ENCODE data around the gene LRRC18. TPM values are rescaled to one million over a fixed set of nuclear protein-coding genes. Genes with fewer than 3 reads are reported as not detected.

LRRC18 gene
- total RNA-seq, 1 experiment from 2014 or later, result not detected

DNA sequence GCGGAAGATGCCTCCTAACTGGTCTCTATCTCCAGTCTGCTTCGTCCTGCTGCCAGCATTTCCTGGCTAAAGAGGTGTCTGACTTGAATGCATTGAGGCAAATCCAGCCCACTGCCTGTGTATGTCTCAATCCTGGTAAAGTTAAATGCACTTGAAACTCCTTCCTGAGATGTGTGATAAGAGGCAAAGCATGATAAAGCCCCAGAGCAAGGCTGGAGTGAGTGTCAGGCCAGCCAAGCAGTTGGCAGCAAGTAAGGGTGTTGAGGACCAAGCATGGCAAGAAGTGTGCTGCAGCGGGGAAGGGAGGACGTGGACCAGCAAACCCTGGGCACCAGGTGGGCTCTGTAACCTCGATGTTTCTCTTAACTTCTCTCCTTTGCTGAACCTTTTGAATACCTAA lies 29.1 kb downstream of the LRRC18 start:
- ChIA-PET POLR2A (no interaction called here), CTCF (interaction anchor here (1.2 kb wide), 1 partner anchor 251 kb away, joined by 4 read pairs; no protein-coding TSS in a partner anchor)
- intact Hi-C loops (cut with micrococcal nuclease), result loop anchor here (5.0 kb wide), 1 partner anchor 48 kb away; no protein-coding TSS in a partner anchor
- Mint-ChIP-seq H3K27ac (ENCODE audit: low read depth, unreplicated experiment) (no peak overlapping the region), H3K9me3 (ENCODE audit: unreplicated experiment) (no peaks in the 10 kb centered on the region), H3K27me3 (ENCODE audit: insufficient read depth, unreplicated experiment) (peaks cover 77% of the 10 kb centered on the region), H3K36me3 (ENCODE audit: insufficient read depth, unreplicated experiment) (no peaks in the 10 kb centered on the region), H3K4me1 (ENCODE audit: insufficient read depth, unreplicated experiment) (no peaks in the 10 kb centered on the region), H3K4me3 (ENCODE audit: unreplicated experiment) (no peak overlapping the region)
- TF ChIP-seq, protein P1, sequence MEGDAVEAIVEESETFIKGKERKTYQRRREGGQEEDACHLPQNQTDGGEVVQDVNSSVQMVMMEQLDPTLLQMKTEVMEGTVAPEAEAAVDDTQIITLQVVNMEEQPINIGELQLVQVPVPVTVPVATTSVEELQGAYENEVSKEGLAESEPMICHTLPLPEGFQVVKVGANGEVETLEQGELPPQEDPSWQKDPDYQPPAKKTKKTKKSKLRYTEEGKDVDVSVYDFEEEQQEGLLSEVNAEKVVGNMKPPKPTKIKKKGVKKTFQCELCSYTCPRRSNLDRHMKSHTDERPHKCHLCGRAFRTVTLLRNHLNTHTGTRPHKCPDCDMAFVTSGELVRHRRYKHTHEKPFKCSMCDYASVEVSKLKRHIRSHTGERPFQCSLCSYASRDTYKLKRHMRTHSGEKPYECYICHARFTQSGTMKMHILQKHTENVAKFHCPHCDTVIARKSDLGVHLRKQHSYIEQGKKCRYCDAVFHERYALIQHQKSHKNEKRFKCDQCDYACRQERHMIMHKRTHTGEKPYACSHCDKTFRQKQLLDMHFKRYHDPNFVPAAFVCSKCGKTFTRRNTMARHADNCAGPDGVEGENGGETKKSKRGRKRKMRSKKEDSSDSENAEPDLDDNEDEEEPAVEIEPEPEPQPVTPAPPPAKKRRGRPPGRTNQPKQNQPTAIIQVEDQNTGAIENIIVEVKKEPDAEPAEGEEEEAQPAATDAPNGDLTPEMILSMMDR (IDR thresholded peaks at IDR 0.05; ENCODE audit: unreplicated experiment), result no peak
- no TSS peak for BruUV-seq (replicated peaks)
- DNase-seq (ENCODE audit: unreplicated experiment), result no peak

DNA sequence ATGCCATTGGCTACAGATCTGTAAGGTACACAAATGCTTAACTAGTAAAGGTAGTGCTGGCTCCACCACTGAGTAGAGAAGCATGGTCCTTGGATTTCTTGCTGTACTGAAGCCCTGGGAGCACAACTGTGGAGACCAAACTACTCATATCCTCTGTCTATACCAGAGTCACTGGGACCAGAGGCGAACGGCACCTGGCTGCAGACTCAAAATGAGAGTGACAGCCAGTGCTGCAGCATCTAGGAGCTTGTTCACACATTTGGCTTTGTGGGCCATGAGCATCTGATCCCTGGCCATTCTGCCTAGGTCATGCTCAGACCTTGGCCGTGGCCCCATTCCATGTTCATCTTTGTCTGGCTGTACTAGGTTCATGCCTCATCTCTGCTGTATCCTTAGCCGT lies 31.9 kb downstream of the LRRC18 start:
- no peaks in the 10 kb centered on the region for H3K9me3 Mint-ChIP-seq (ENCODE audit: unreplicated experiment)
- H3K27me3 Mint-ChIP-seq (ENCODE audit: insufficient read depth, unreplicated experiment), result peaks cover 71% of the 10 kb centered on the region
- ChIA-PET CTCF (interaction anchor here (0.7 kb wide), 1 partner anchor 106 kb away, joined by 3 read pairs; no protein-coding TSS in a partner anchor), POLR2A (no interaction called here)
- intact Hi-C loops (cut with micrococcal nuclease), result no loop called here
- BruUV-seq (replicated peaks), result no TSS peak
- no peaks in the 10 kb centered on the region for H3K4me1 Mint-ChIP-seq (ENCODE audit: insufficient read depth, unreplicated experiment)
- no peak overlapping the region for H3K4me3 Mint-ChIP-seq (ENCODE audit: unreplicated experiment)
- H3K36me3 Mint-ChIP-seq (ENCODE audit: insufficient read depth, unreplicated experiment), result no peaks in the 10 kb centered on the region
- TF ChIP-seq, protein P1 (IDR thresholded peaks at IDR 0.05; ENCODE audit: unreplicated experiment), result no peak
- no peak overlapping the region for H3K27ac Mint-ChIP-seq (ENCODE audit: low read depth, unreplicated experiment)
- no peak for DNase-seq (ENCODE audit: unreplicated experiment)

DNA sequence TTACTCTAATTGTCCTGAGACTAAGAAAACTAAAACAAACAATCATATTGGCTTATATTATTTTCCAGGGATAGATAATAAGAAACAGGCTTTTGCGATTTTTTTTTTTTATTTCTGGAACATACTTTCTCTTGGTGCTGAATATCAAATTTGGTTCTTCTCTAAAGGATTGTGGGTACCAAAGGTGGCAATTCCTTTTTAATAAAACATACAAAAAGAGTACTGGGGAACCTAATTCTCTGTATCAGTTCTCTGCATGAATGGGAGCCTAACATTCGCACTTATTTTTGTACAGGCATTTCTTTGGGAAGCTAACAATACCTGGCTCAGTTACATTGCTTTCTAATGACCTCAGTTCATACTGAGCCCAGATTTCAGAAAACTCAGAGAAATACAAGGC lies 32.8 kb downstream of the LRRC18 start:
- CTCF ChIA-PET, result interaction anchor here (0.7 kb wide), 1 partner anchor 34 kb away, joined by 3 read pairs; no protein-coding TSS in a partner anchor
- TF ChIP-seq, protein P1 (IDR thresholded peaks at IDR 0.05; ENCODE audit: unreplicated experiment), result no peak
- POLR2A ChIA-PET, result no interaction called here
- H3K4me3 Mint-ChIP-seq (ENCODE audit: unreplicated experiment), result no peak overlapping the region
- intact Hi-C loops (cut with micrococcal nuclease), result no loop called here
- BruUV-seq (replicated peaks), result no TSS peak
- no peak overlapping the region for H3K27ac Mint-ChIP-seq (ENCODE audit: low read depth, unreplicated experiment)
- H3K4me1 Mint-ChIP-seq (ENCODE audit: insufficient read depth, unreplicated experiment), result no peaks in the 10 kb centered on the region
- peaks cover 71% of the 10 kb centered on the region for H3K27me3 Mint-ChIP-seq (ENCODE audit: insufficient read depth, unreplicated experiment)
- no peaks in the 10 kb centered on the region for H3K9me3 Mint-ChIP-seq (ENCODE audit: unreplicated experiment)
- H3K36me3 Mint-ChIP-seq (ENCODE audit: insufficient read depth, unreplicated experiment), result no peaks in the 10 kb centered on the region
- DNase-seq (ENCODE audit: unreplicated experiment), result no peak

DNA sequence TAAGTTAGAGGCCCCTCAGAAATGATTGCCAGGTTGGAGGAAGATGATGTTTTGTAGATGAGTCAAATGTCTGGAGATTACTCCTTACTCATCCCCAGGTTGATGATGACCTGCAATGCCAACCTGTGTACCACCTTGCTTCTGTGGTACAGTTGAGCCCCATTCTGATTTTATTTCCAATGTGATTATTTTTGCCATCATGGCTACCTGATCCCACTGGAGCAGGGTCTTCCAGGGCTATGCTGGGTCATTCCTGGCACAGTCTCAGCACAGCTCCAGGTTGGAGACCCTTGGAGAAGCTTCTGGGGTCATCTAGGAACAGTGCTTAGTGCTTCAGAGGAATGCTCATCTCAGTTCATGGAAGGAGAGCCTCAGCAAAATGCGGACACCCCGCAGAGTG lies 34.3 kb downstream of the LRRC18 start:
- no peaks in the 10 kb centered on the region for H3K4me1 Mint-ChIP-seq (ENCODE audit: insufficient read depth, unreplicated experiment)
- H3K4me3 Mint-ChIP-seq (ENCODE audit: unreplicated experiment), result no peak overlapping the region
- ChIA-PET POLR2A (no interaction called here), CTCF (no interaction called here)
- intact Hi-C loops (cut with micrococcal nuclease), result no loop called here
- TF ChIP-seq, protein P1 (IDR thresholded peaks at IDR 0.05; ENCODE audit: unreplicated experiment), result no peak
- H3K27me3 Mint-ChIP-seq (ENCODE audit: insufficient read depth, unreplicated experiment), result peaks cover 60% of the 10 kb centered on the region
- DNase-seq (ENCODE audit: unreplicated experiment), result no peak
- no peaks in the 10 kb centered on the region for H3K36me3 Mint-ChIP-seq (ENCODE audit: insufficient read depth, unreplicated experiment)
- no peaks in the 10 kb centered on the region for H3K9me3 Mint-ChIP-seq (ENCODE audit: unreplicated experiment)
- BruUV-seq (replicated peaks), result no TSS peak
- no peak overlapping the region for H3K27ac Mint-ChIP-seq (ENCODE audit: low read depth, unreplicated experiment)

Data from MCF 10A (cell line).